Activated CD4-positive, alpha-beta memory T cell treated with anti-CD3 and anti-CD28 coated beads, Interleukin-2, amount 10 ng/mL, durations not matched to agents 7 days and 5 days (primary cell): ENCODE measurements around the gene GATM. TPM values are rescaled to one million over a fixed set of nuclear protein-coding genes. Genes with fewer than 3 reads are reported as not detected.
A peak's percentile ranks its signal among the peaks of the same experiment; 100 is the strongest.

Experiments used
- CTCF ChIA-PET: fragments of 350-600 bp; sonication (Branson Sonifier 250); formaldehyde crosslinking; loops from one replicate; lab custom pipeline; 2021; ENCODE audit warnings: antibody characterized with exemption, inconsistent platforms; lab: Charles Lee
- POLR2A ChIA-PET: fragments of 350-600 bp; sonication (Branson Sonifier 250); formaldehyde crosslinking; loops from one replicate; lab custom pipeline; 2021; ENCODE audit warnings: antibody characterized with exemption; lab: Charles Lee
- DNase-seq: peaks from one replicate; pipeline ENCODE4 v3.0.0-alpha.2; 2020
- H3K27ac Mint-ChIP-seq: one replicate; pipeline ENCODE4 v1.8.0; 2021; ENCODE audit warnings: mild to moderate bottlenecking, mixed read lengths
- H3K27me3 Mint-ChIP-seq: one replicate; pipeline ENCODE4 v1.8.0; 2021; ENCODE audit warnings: mixed read lengths
- H3K36me3 Mint-ChIP-seq: one replicate; pipeline ENCODE4 v1.8.0; 2021; ENCODE audit warnings: low read depth, mixed read lengths
- H3K4me1 Mint-ChIP-seq: one replicate; pipeline ENCODE4 v1.8.0; 2021; ENCODE audit warnings: mixed read lengths
- H3K4me3 Mint-ChIP-seq: one replicate; pipeline ENCODE4 v1.8.0; 2021; ENCODE audit warnings: mild to moderate bottlenecking, mixed read lengths
- H3K9me3 Mint-ChIP-seq: one replicate; pipeline ENCODE4 v1.8.0; 2021; ENCODE audit warnings: mixed read lengths
- total RNA-seq, 2 experiments: library from RNA; stranded (reverse); gene quantifications; one replicate each; pipeline ENCODE4 v1.2.3, GENCODE V29; 2021

Gene GATM
- total RNA-seq, 2 experiments from 2014 or later = 1.9 to 2.2 TPM

GRCh38 chr15:45401665-45402161, 23.4 kb upstream of the GATM start:
- Mint-ChIP-seq H3K4me1 (peaks cover 33% of the 10 kb centered on the region), H3K9me3 (no peaks in the 10 kb centered on the region), H3K36me3 (peaks cover 13% of the 10 kb centered on the region), H3K27ac (peak overlapping the region; percentile 84), H3K27me3 (peaks cover 2% of the 10 kb centered on the region), H3K4me3 (peak overlapping the region; percentile 97)
- no peak for DNase-seq
- ChIA-PET POLR2A (interaction anchor here (0.7 to 3.6 kb wide), 24 partner anchors 9 to 975 kb away, joined by 3 to 70 read pairs (median 6); partner anchors contain the start of genes BLOC1S6 and CTDSPL2), CTCF (interaction anchor here (0.6 to 7.2 kb wide), 16 partner anchors 10 to 673 kb away, joined by 3 to 60 read pairs (median 5); no protein-coding TSS in a partner anchor)

GRCh38 chr15:45399381-45400212, 21.3 kb upstream of the GATM start:
- H3K36me3 Mint-ChIP-seq = no peaks in the 10 kb centered on the region
- ChIA-PET CTCF (interaction anchor here (0.8 to 7.2 kb wide), 11 partner anchors 8 to 235 kb away, joined by 3 to 60 read pairs (median 4); no protein-coding TSS in a partner anchor), POLR2A (interaction anchor here (1.0 kb wide), 1 partner anchor 198 kb away, joined by 3 read pairs; no protein-coding TSS in a partner anchor)
- H3K4me1 Mint-ChIP-seq = peaks cover 20% of the 10 kb centered on the region
- H3K9me3 Mint-ChIP-seq = no peaks in the 10 kb centered on the region
- no peak overlapping the region for H3K27ac Mint-ChIP-seq
- no peak for DNase-seq
- H3K4me3 Mint-ChIP-seq = no peak overlapping the region
- peaks cover 2% of the 10 kb centered on the region for H3K27me3 Mint-ChIP-seq

GRCh38 chr15:45397116-45397665, 18.8 kb upstream of the GATM start:
- Mint-ChIP-seq H3K27me3 (peaks cover 3% of the 10 kb centered on the region), H3K4me1 (peaks cover 11% of the 10 kb centered on the region), H3K4me3 (no peak overlapping the region), H3K27ac (no peak overlapping the region), H3K36me3 (no peaks in the 10 kb centered on the region), H3K9me3 (no peaks in the 10 kb centered on the region)
- POLR2A ChIA-PET = no interaction called here
- DNase-seq = no peak
- CTCF ChIA-PET = interaction anchor here (1.2 to 7.2 kb wide), 3 partner anchors 60 to 234 kb away, joined by 3 to 48 read pairs (median 4); no protein-coding TSS in a partner anchor

GRCh38 chr15:45395943-45396342, 17.6 kb upstream of the GATM start:
- no peak for DNase-seq
- ChIA-PET POLR2A (no interaction called here), CTCF (interaction anchor here (1.5 kb wide), 1 partner anchor 62 kb away, joined by 4 read pairs; no protein-coding TSS in a partner anchor)
- Mint-ChIP-seq H3K4me3 (no peak overlapping the region), H3K36me3 (no peaks in the 10 kb centered on the region), H3K9me3 (no peaks in the 10 kb centered on the region), H3K27me3 (peaks cover 6% of the 10 kb centered on the region), H3K4me1 (peaks cover 5% of the 10 kb centered on the region), H3K27ac (no peak overlapping the region)

GRCh38 chr15:45394681-45395080, 16.3 kb upstream of the GATM start:
- Mint-ChIP-seq H3K36me3 (no peaks in the 10 kb centered on the region), H3K27me3 (peaks cover 9% of the 10 kb centered on the region), H3K27ac (no peak overlapping the region), H3K4me3 (no peak overlapping the region), H3K4me1 (peaks cover 4% of the 10 kb centered on the region), H3K9me3 (no peaks in the 10 kb centered on the region)
- no peak for DNase-seq
- CTCF ChIA-PET = no interaction called here
- POLR2A ChIA-PET = no interaction called here

- Mint-ChIP-seq H3K4me1 (peaks cover 4% of the 10 kb centered on the region), H3K27ac (no peak overlapping the region), H3K9me3 (no peaks in the 10 kb centered on the region), H3K4me3 (no peak overlapping the region), H3K27me3 (peaks cover 15% of the 10 kb centered on the region), H3K36me3 (no peaks in the 10 kb centered on the region)
- POLR2A ChIA-PET = no interaction called here
- CTCF ChIA-PET = interaction anchor here (3.4 kb wide), 1 partner anchor 230 kb away, joined by 8 read pairs; no protein-coding TSS in a partner anchor
- no peak for DNase-seq
These were observed 15.5 kb upstream of the GATM start for GRCh38 chr15:45393851-45394250.

GRCh38 chr15:45392584-45392855, 14.2 kb upstream of the GATM start:
- H3K27me3 Mint-ChIP-seq = peaks cover 20% of the 10 kb centered on the region
- CTCF ChIA-PET = interaction anchor here (0.9 to 3.4 kb wide), 3 partner anchors 9 to 229 kb away, joined by 5 to 14 read pairs (median 8); a partner anchor contains a TSS
- POLR2A ChIA-PET = interaction anchor here (0.8 kb wide), 1 partner anchor 10 kb away, joined by 6 read pairs; a partner anchor contains a TSS

GRCh38 chr15:45391746-45392583, 13.6 kb upstream of the GATM start:
- CTCF ChIA-PET = interaction anchor here (1.4 to 3.4 kb wide), 4 partner anchors 7 to 229 kb away, joined by 5 to 14 read pairs (median 8); a partner anchor contains a TSS
- POLR2A ChIA-PET = interaction anchor here (0.5 kb wide), 1 partner anchor 17 kb away, joined by 4 read pairs; no protein-coding TSS in a partner anchor

More at GRCh38 chr15:45392584-45392855, 14.2 kb upstream of the GATM start:
- no peak for DNase-seq
- H3K4me3 Mint-ChIP-seq = no peak overlapping the region
- no peaks in the 10 kb centered on the region for H3K36me3 Mint-ChIP-seq
- no peak overlapping the region for H3K27ac Mint-ChIP-seq
- peaks cover 4% of the 10 kb centered on the region for H3K4me1 Mint-ChIP-seq
- H3K9me3 Mint-ChIP-seq = no peaks in the 10 kb centered on the region

GRCh38 chr15:45389351-45389750, 11.0 kb upstream of the GATM start:
- H3K27me3 Mint-ChIP-seq = peaks cover 34% of the 10 kb centered on the region
- CTCF ChIA-PET = interaction anchor here (1.0 kb wide), 2 partner anchors 10 to 227 kb away, joined by 3 read pairs; no protein-coding TSS in a partner anchor

More at GRCh38 chr15:45391746-45392583, 13.6 kb upstream of the GATM start:
- Mint-ChIP-seq H3K4me3 (no peak overlapping the region), H3K4me1 (peaks cover 4% of the 10 kb centered on the region), H3K27ac (no peak overlapping the region), H3K27me3 (peaks cover 25% of the 10 kb centered on the region), H3K9me3 (no peaks in the 10 kb centered on the region), H3K36me3 (no peaks in the 10 kb centered on the region)
- DNase-seq = no peak

GRCh38 chr15:45387380-45388007, 9.2 kb upstream of the GATM start:
- peaks cover 36% of the 10 kb centered on the region for H3K27me3 Mint-ChIP-seq
- H3K36me3 Mint-ChIP-seq = no peaks in the 10 kb centered on the region
- peaks cover 4% of the 10 kb centered on the region for H3K4me1 Mint-ChIP-seq
- no peak overlapping the region for H3K4me3 Mint-ChIP-seq
- H3K27ac Mint-ChIP-seq = no peak overlapping the region
- H3K9me3 Mint-ChIP-seq = no peaks in the 10 kb centered on the region
- DNase-seq = no peak
- CTCF ChIA-PET = interaction anchor here (1.1 kb wide), 1 partner anchor 12 kb away, joined by 4 read pairs; no protein-coding TSS in a partner anchor
- POLR2A ChIA-PET = interaction anchor here (0.6 kb wide), 1 partner anchor 8 kb away, joined by 4 read pairs; no protein-coding TSS in a partner anchor

More at GRCh38 chr15:45389351-45389750, 11.0 kb upstream of the GATM start:
- H3K4me3 Mint-ChIP-seq = no peak overlapping the region
- H3K4me1 Mint-ChIP-seq = peaks cover 4% of the 10 kb centered on the region
- no peak overlapping the region for H3K27ac Mint-ChIP-seq
- DNase-seq = no peak
- POLR2A ChIA-PET = interaction anchor here (0.8 to 1.5 kb wide), 3 partner anchors 12 to 114 kb away, joined by 3 to 4 read pairs (median 4); a partner anchor contains a TSS
- H3K36me3 Mint-ChIP-seq = no peaks in the 10 kb centered on the region
- H3K9me3 Mint-ChIP-seq = no peaks in the 10 kb centered on the region

GRCh38 chr15:45386974-45387373, 8.6 kb upstream of the GATM start:
- CTCF ChIA-PET = no interaction called here
- Mint-ChIP-seq H3K4me3 (no peak overlapping the region), H3K36me3 (no peaks in the 10 kb centered on the region), H3K27me3 (peaks cover 36% of the 10 kb centered on the region), H3K9me3 (no peaks in the 10 kb centered on the region), H3K27ac (no peak overlapping the region), H3K4me1 (peaks cover under 1% of the 10 kb centered on the region)
- POLR2A ChIA-PET = no interaction called here
- DNase-seq = no peak
